CD4-positive, alpha-beta T cell (primary cell): Measurements from ENCODE around the gene MTCL1. TPM values are rescaled to one million over a fixed set of nuclear protein-coding genes. Genes with fewer than 3 reads are reported as not detected.

Source experiments
- ATAC-seq: fragments of 200-7000 bp; cut with Tn5 transposase; one replicate; pipeline ENCODE4 v1.10.0; 2022; ENCODE audit warnings: mild to moderate bottlenecking; ENCODE audit not compliant: poor library complexity
- CTCF ChIA-PET: fragments of 350-600 bp; sonication (Branson Sonifier 250); formaldehyde crosslinking; loops from one replicate; lab custom pipeline; 2021; ENCODE audit warnings: antibody characterized with exemption, inconsistent platforms; lab: Charles Lee
- POLR2A ChIA-PET: fragments of 350-600 bp; sonication (Branson Sonifier 250); formaldehyde crosslinking; loops from one replicate; lab custom pipeline; 2021; ENCODE audit warnings: antibody characterized with exemption, inconsistent platforms; lab: Charles Lee
- DNase-seq, 14 experiments: peaks; one replicate each; pipeline ENCODE4 v3.0.0-alpha.2; 2013 to 2020; ENCODE audit warnings: mixed read lengths in 2 of 14
- H3K27ac ChIP-seq, 2 donors: one replicate each; pipeline versions ENCODE4 v1.5.1 to v1.7.0; 2013; ENCODE audit warnings: low read length in 2 of 2, low read depth in 1 of 2, mild to moderate bottlenecking in 1 of 2
- H3K27me3 ChIP-seq, 2 experiments: 1 replicate in 1 of 2; 2 replicates in 1 of 2; pipeline versions ENCODE4 v1.6.1 to v1.7.0; 2013; ENCODE audit warnings: low read length in 2 of 2, control low read depth in 1 of 2, mild to moderate bottlenecking in 1 of 2, moderate library complexity in 1 of 2; ENCODE audit not compliant: insufficient read depth in 2 of 2, control insufficient read depth in 1 of 2
- H3K36me3 ChIP-seq: one replicate; pipeline ENCODE4 v1.6.1; 2013; ENCODE audit warnings: low read length, control low read depth; ENCODE audit not compliant: insufficient read depth
- H3K4me1 ChIP-seq: one replicate; pipeline ENCODE4 v1.6.1; 2013; ENCODE audit warnings: low read length, control low read depth; ENCODE audit not compliant: insufficient read depth
- H3K4me3 ChIP-seq: one replicate; pipeline ENCODE4 v1.5.1; 2013; ENCODE audit warnings: mild to moderate bottlenecking, low read length, moderate library complexity
- H3K9me3 ChIP-seq, 2 experiments: 1 replicate in 1 of 2; 2 replicates in 1 of 2; pipeline versions ENCODE4 v1.6.1 to v1.7.0; 2013; ENCODE audit warnings: low read length in 2 of 2, mild to moderate bottlenecking in 2 of 2, control low read depth in 1 of 2, moderate library complexity in 1 of 2; ENCODE audit not compliant: control insufficient read depth in 1 of 2, insufficient read depth in 1 of 2
- H3K27ac Mint-ChIP-seq: one replicate; pipeline ENCODE4 v1.8.0; 2020; ENCODE audit warnings: mixed read lengths
- H3K27me3 Mint-ChIP-seq: one replicate; pipeline ENCODE4 v1.8.0; 2021; ENCODE audit warnings: mixed read lengths
- H3K36me3 Mint-ChIP-seq: one replicate; pipeline ENCODE4 v1.8.0; 2021; ENCODE audit warnings: low read depth, mixed read lengths
- H3K4me1 Mint-ChIP-seq: one replicate; pipeline ENCODE4 v1.8.0; 2021; ENCODE audit warnings: low read depth, mixed read lengths
- H3K4me3 Mint-ChIP-seq: one replicate; pipeline ENCODE4 v1.8.0; 2020; ENCODE audit warnings: mild to moderate bottlenecking, mixed read lengths
- H3K9me3 Mint-ChIP-seq: one replicate; pipeline ENCODE4 v1.8.0; 2020; ENCODE audit warnings: mixed read lengths
- CTCF ChIP-seq: fragments of 200-600 bp; IDR thresholded peaks from one replicate; pipeline ENCODE4 v1.8.0; 2022; ENCODE audit warnings: antibody characterized with exemption, mild to moderate bottlenecking
- intact Hi-C, 2 experiments: fragments of 100-400 bp; cut with DNase I in 1 of 2; cut with micrococcal nuclease in 1 of 2; formaldehyde crosslinking; loops; one replicate each; pipeline versions ENCODE4 v1.15.1 to v1.9.0; 2023 to 2025; cut with DNase I, micrococcal nuclease
- total RNA-seq, 174 experiments: library from RNA in 2 of 174; stranded (reverse) in 2 of 174; gene quantifications; one replicate each; pipeline ENCODE4 v1.2.3 and lab custom pipeline; 2021 to 2026

The MTCL1 gene
- total RNA-seq, 2 experiments from 2014 or later = 0.11 to 0.55 TPM

DNA sequence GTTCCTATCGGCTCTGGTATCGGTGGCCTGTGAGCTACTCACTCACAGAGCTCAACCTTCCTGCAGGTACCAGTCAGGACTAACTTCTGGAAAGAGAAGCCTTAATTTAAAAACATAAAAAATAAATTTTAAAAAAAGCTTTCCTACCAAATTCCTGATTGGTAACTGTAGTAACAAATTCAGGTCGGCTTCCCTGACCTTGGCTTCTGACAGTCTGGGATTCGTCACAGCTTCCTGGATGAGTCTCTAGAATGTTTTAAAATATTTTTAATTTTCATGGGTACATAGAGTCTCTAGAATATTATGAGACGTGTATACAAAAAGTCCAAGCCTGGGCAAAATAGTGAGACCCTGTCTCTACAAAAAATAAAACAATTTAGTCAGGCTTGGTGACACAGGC lies 45.0 kb upstream of the MTCL1 start:
- H3K4me1 ChIP-seq = peaks cover 3% of the 10 kb centered on the region
- Mint-ChIP-seq H3K27ac (no peak overlapping the region), H3K4me3 (no peak overlapping the region), H3K9me3 (no peaks in the 10 kb centered on the region), H3K36me3 (no peaks in the 10 kb centered on the region), H3K27me3 (peaks cover 6% of the 10 kb centered on the region), H3K4me1 (no peaks in the 10 kb centered on the region)
- no peaks in the 10 kb centered on the region for H3K36me3 ChIP-seq
- TF ChIP-seq CTCF = no peak
- intact Hi-C loops = no loop called here
- no peak for DNase-seq
- ChIA-PET POLR2A (no interaction called here), CTCF (no interaction called here)
- no peaks in the 10 kb centered on the region for H3K9me3 ChIP-seq
- H3K27me3 ChIP-seq = no peaks in the 10 kb centered on the region
- no peak overlapping the region for H3K27ac ChIP-seq
- no peak overlapping the region for H3K4me3 ChIP-seq
- ATAC-seq = no peak

- ChIA-PET CTCF (no interaction called here), POLR2A (no interaction called here)
- peaks cover 6% of the 10 kb centered on the region for H3K27me3 Mint-ChIP-seq
- Histone ChIP-seq H3K4me3 (no peak overlapping the region), H3K27ac (no peak overlapping the region), H3K9me3 (no peaks in the 10 kb centered on the region), H3K4me1 (peaks cover 3% of the 10 kb centered on the region), H3K36me3 (no peaks in the 10 kb centered on the region), H3K27me3 (no peaks in the 10 kb centered on the region)
- ATAC-seq (no peak), DNase-seq (no peak)
- TF ChIP-seq CTCF = no peak
- no peaks in the 10 kb centered on the region for H3K9me3 Mint-ChIP-seq
- H3K27ac Mint-ChIP-seq = no peak overlapping the region
- intact Hi-C loops = no loop called here
- no peak overlapping the region for H3K4me3 Mint-ChIP-seq
- no peaks in the 10 kb centered on the region for H3K4me1 Mint-ChIP-seq
- no peaks in the 10 kb centered on the region for H3K36me3 Mint-ChIP-seq
Observed at GRCh38 chr18:8661754-8662559, 43.4 kb upstream of the MTCL1 start.

- Mint-ChIP-seq H3K27me3 (peaks cover 6% of the 10 kb centered on the region), H3K4me1 (no peaks in the 10 kb centered on the region), H3K9me3 (no peaks in the 10 kb centered on the region), H3K36me3 (no peaks in the 10 kb centered on the region), H3K4me3 (no peak overlapping the region), H3K27ac (no peak overlapping the region)
- no peak for TF ChIP-seq CTCF
- H3K4me1 ChIP-seq = peaks cover 3% of the 10 kb centered on the region
- H3K4me3 ChIP-seq = no peak overlapping the region
- H3K27me3 ChIP-seq = no peaks in the 10 kb centered on the region
- no peak overlapping the region for H3K27ac ChIP-seq
- no peaks in the 10 kb centered on the region for H3K36me3 ChIP-seq
- H3K9me3 ChIP-seq = no peaks in the 10 kb centered on the region
- ATAC-seq (no peak), DNase-seq (no peak)
- ChIA-PET CTCF (no interaction called here), POLR2A (no interaction called here)
- intact Hi-C loops = no loop called here
Observed at GRCh38 chr18:8662560-8663255, 42.6 kb upstream of the MTCL1 start.
